ENCODE results near the gene EFL1. TPM values are rescaled to one million over a fixed set of nuclear protein-coding genes. Genes with fewer than 3 reads are reported as not detected.

Gene EFL1
- total RNA-seq, 2 experiments from 2014 or later: 15.8 to 18.6 TPM

- Mint-ChIP-seq H3K4me1 (ENCODE audit: low read depth) (no peaks in the 10 kb centered on the region), H3K9me3 (no peaks in the 10 kb centered on the region), H3K36me3 (ENCODE audit: low read depth) (no peaks in the 10 kb centered on the region), H3K27ac (no peak overlapping the region), H3K4me3 (no peak overlapping the region), H3K27me3 (ENCODE audit: low read depth) (peaks cover 3% of the 10 kb centered on the region)
- CTCF ChIA-PET: interaction anchor here (0.6 kb wide), 1 partner anchor 1251 kb away, joined by 4 read pairs; no protein-coding TSS in a partner anchor
- peak; percentile 11 for DNase-seq
- intact Hi-C loops (cut with micrococcal nuclease): no loop called here
Measured at GRCh38 chr15:82103468-82103867, 159.1 kb downstream of the EFL1 start.

DNA sequence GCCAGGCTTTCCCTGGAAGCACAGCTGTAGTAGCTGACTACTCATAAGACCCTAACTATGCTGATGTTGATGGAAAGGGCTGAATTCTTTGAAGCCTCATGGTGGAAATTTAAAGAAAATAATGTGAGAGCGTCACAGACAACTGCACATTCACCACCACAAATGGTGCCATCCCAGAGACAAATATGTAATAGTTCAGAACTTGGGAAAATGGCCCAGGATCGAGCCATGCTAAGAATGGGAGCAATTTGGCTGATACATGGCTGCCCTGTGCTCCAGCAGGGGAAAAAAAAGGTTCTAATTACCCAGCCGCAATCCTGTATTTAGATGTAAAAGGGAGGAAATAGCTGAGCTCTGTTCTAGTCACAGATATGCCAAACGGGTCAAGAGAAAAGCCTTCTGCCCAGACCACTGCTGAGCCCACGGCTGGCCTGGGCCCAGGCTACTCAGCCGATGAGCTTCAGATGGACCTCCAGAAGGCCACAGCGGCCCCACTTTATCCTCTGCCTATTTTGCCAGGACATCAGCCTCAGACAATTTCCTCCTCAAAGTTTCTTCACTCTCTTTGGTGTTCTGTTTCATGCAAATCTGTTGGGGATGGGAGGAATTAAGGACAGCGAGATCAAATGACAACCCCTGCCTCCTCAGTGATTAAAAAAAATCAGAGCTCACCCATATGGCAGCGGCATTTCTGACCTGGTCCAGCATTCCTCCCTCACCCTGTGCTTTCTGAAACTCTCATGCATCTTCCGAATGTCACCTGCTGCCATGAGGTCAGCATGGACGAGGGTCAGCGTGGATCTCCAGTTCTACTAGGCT, 162.2 kb downstream of the EFL1 start:
- no peak for DNase-seq
- H3K27ac Mint-ChIP-seq: no peak overlapping the region
- H3K9me3 Mint-ChIP-seq: no peaks in the 10 kb centered on the region
- intact Hi-C loops (cut with micrococcal nuclease): no loop called here
- no peak overlapping the region for H3K4me3 Mint-ChIP-seq
- H3K36me3 Mint-ChIP-seq (ENCODE audit: low read depth): no peaks in the 10 kb centered on the region
- CTCF ChIA-PET: no interaction called here
- H3K4me1 Mint-ChIP-seq (ENCODE audit: low read depth): no peaks in the 10 kb centered on the region
- peaks cover 3% of the 10 kb centered on the region for H3K27me3 Mint-ChIP-seq (ENCODE audit: low read depth)

- Mint-ChIP-seq H3K4me3 (no peak overlapping the region), H3K4me1 (ENCODE audit: low read depth) (no peaks in the 10 kb centered on the region), H3K36me3 (ENCODE audit: low read depth) (no peaks in the 10 kb centered on the region), H3K27ac (no peak overlapping the region), H3K27me3 (ENCODE audit: low read depth) (peaks cover 3% of the 10 kb centered on the region), H3K9me3 (no peaks in the 10 kb centered on the region)
- no peak for DNase-seq
- intact Hi-C loops (cut with micrococcal nuclease): no loop called here
- CTCF ChIA-PET: no interaction called here
Measured at GRCh38 chr15:82098674-82099073, 163.9 kb downstream of the EFL1 start.

- H3K36me3 Mint-ChIP-seq (ENCODE audit: low read depth): no peaks in the 10 kb centered on the region
- H3K4me3 Mint-ChIP-seq: no peak overlapping the region
- no peaks in the 10 kb centered on the region for H3K4me1 Mint-ChIP-seq (ENCODE audit: low read depth)
- CTCF ChIA-PET: no interaction called here
- no peaks in the 10 kb centered on the region for H3K27me3 Mint-ChIP-seq (ENCODE audit: low read depth)
- no peak overlapping the region for H3K27ac Mint-ChIP-seq
- DNase-seq: no peak
- intact Hi-C loops (cut with micrococcal nuclease): no loop called here
- no peaks in the 10 kb centered on the region for H3K9me3 Mint-ChIP-seq
Measured at GRCh38 chr15:82095803-82096202, 166.7 kb downstream of the EFL1 start.

DNA sequence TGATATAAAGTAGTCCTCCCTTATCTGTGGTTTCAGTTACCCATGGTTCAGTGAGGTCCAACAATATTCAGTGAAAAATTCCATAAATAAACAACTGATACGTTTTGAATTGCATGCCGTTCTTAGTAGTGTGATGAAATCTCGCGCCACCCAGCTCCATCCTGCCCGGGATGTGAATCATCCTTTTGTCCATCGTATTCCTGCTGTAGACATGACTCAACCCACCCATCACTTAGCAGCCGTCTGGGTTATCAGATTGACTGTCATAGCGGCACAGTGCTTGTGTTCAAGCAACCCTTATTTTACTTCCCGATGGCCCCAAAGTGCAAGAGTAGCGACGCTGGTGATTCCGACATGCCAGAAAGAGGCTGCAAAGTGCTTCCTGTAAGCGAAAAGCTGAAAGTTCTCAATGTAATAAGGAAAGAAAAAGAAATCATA, 168.7 kb downstream of the EFL1 start:
- intact Hi-C loops (cut with micrococcal nuclease): no loop called here
- H3K4me3 Mint-ChIP-seq: no peak overlapping the region

DNA sequence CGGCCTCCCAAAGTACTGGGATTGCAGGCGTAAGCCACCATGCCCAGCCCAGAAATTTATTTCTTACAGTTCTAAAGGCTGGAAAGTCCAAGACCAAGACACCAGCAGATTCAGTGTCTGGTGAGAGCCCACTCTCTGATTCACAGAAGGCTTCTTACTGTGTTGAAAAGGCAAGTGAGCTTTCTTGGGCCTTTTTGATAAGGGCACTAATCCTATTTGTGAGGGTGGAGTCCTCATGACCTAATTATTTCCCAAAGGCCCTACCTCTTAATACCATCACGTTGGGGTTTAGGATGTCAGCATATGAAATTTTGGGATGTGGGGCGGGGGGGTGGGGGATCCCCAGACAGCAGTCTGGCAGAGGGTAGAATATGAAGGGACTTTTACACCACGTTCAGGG, 169.2 kb downstream of the EFL1 start:
- no peak overlapping the region for H3K27ac Mint-ChIP-seq
- intact Hi-C loops (cut with micrococcal nuclease): no loop called here
- H3K36me3 Mint-ChIP-seq (ENCODE audit: low read depth): no peaks in the 10 kb centered on the region
- no peaks in the 10 kb centered on the region for H3K4me1 Mint-ChIP-seq (ENCODE audit: low read depth)
- DNase-seq: no peak
- H3K27me3 Mint-ChIP-seq (ENCODE audit: low read depth): no peaks in the 10 kb centered on the region
- H3K9me3 Mint-ChIP-seq: no peaks in the 10 kb centered on the region
- H3K4me3 Mint-ChIP-seq: no peak overlapping the region
- CTCF ChIA-PET: no interaction called here

More for the DNA sequence above, 168.7 kb downstream of the EFL1 start:
- CTCF ChIA-PET: no interaction called here
- Mint-ChIP-seq H3K9me3 (no peaks in the 10 kb centered on the region), H3K27me3 (ENCODE audit: low read depth) (no peaks in the 10 kb centered on the region), H3K36me3 (ENCODE audit: low read depth) (no peaks in the 10 kb centered on the region), H3K4me1 (ENCODE audit: low read depth) (no peaks in the 10 kb centered on the region), H3K27ac (no peak overlapping the region)
- DNase-seq: no peak

DNA sequence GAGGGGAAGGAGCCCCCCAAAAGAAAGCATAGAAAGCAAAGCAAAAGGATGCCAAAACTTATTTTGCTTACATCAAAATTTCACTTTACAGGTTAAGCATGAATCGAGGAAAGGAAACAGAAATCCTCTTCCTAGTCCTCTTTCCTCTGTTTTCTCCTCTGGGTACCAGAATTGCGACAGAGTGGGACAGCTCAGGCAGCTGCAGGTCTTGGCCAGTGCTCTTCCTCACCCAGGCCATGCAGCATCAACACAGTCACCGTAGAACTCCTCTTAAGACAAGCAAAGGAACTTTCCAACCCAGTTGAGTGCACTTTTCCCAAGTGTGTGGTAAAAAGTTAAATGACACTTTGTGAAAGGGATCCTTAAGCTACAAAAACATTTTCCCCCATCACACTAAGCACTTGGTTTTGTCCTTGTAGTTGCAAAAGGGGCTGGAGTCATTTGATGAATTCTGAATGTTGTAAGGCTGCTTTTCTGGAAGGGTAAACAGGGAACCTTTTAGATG, 170.8 kb downstream of the EFL1 start:
- Mint-ChIP-seq H3K4me3 (no peak overlapping the region), H3K4me1 (ENCODE audit: low read depth) (no peaks in the 10 kb centered on the region), H3K27me3 (ENCODE audit: low read depth) (peaks cover 2% of the 10 kb centered on the region), H3K9me3 (no peaks in the 10 kb centered on the region), H3K27ac (no peak overlapping the region), H3K36me3 (ENCODE audit: low read depth) (no peaks in the 10 kb centered on the region)
- no peak for DNase-seq
- CTCF ChIA-PET: no interaction called here
- intact Hi-C loops (cut with micrococcal nuclease): no loop called here

DNA sequence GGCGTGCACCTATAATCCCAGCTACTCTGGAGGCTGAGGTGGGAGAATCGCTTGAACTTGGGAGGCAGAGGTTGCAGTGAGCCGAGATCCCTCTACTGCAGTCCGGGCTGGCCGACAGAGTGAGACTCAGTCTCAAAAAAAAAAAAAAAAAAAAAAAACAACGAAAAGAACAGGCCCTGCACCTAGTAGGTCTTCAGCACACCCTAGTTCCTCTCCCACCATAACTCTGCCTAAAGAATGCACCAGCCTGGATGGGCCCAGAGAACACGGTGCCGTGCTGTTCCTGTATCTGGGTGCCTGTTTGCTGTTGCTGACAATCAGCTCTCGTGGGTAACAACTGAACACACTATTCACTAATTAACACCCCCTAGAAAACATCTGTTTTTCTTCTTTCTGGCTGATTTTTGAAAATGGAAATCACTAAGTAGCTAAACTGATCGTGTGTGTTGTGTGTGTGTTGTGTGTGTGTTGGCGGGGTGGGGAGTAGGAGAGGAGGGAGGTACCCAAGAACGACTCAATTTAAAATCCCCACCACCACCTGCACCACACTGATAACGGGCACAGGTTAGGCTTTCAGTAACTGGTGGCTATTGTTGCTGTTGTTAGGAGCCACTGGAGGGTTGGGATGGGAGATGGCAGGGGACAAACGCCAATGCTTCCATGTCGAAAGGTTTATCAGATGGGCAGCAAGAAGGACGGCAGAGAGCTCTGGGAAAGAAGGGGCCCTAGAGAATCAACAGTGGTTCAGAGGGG, 176.1 kb downstream of the EFL1 start:
- no peaks in the 10 kb centered on the region for H3K4me1 Mint-ChIP-seq (ENCODE audit: low read depth)
- no peaks in the 10 kb centered on the region for H3K9me3 Mint-ChIP-seq
- no peaks in the 10 kb centered on the region for H3K36me3 Mint-ChIP-seq (ENCODE audit: low read depth)
- CTCF ChIA-PET: no interaction called here
- no peak overlapping the region for H3K4me3 Mint-ChIP-seq
- intact Hi-C loops (cut with micrococcal nuclease): no loop called here
- peaks cover 5% of the 10 kb centered on the region for H3K27me3 Mint-ChIP-seq (ENCODE audit: low read depth)
- no peak for DNase-seq
- no peak overlapping the region for H3K27ac Mint-ChIP-seq

DNA sequence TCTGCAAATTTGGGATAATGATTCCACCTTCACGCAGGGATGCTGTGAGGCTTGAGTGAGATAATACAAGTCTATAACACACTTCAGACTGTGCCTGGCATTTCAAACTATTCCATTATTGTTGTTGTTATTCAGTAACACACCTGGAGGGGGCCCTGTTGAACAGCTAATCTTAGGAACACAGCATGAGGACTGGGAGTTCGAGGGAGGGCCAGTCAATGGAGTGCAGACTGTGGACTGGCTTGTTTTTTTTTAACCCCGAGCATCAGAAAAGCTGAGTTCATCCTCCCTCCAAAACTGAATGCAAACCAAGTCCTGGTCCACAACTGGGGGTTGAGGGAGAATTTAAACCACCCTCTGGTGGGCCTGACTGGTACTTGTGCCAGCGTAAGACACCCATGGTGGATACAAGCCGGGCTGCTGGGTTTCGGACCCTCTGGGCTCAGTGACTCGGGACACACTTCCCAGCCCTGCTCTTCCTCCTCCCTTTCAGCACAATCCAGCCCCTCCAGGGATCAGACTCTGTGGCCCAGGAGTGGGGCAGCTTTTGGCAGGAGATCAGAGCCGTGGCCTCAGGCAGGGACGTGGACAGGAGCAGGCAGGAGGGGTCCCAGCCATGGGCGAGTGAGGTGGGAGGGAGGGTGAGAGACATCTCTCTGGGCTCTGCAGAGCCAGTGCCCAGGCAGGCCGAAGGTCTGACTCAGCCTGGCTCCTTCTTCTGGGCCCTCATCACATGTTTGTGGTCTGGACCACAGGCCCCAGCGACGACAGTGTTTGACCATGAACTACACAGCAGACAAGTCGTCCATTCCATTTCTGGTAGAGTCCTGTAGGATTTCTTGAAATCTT, 180.4 kb downstream of the EFL1 start:
- Mint-ChIP-seq H3K27me3 (ENCODE audit: low read depth) (peaks cover 13% of the 10 kb centered on the region), H3K4me1 (ENCODE audit: low read depth) (no peaks in the 10 kb centered on the region), H3K4me3 (no peak overlapping the region), H3K36me3 (ENCODE audit: low read depth) (no peaks in the 10 kb centered on the region), H3K27ac (no peak overlapping the region), H3K9me3 (no peaks in the 10 kb centered on the region)
- CTCF ChIA-PET: no interaction called here
- DNase-seq: no peak
- intact Hi-C loops (cut with micrococcal nuclease): no loop called here

DNA sequence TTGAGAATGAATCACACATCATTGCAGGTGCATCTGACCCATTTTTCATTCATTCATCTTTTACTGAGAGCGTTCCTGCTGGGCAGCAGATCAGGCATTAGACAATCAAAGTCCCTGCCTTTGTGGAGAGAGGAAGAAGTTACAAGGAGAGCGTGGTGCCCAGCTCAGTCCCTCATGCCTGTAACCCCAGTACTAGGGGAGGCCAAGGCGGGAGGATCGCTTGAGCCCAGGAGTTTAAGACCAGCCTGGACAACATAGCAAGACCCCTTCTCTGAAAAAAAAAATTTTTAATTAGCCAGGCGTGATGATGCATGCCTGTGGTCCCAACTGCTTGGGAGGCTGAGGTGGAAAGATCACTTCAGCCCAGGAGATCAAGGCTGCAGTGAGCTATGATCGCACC, 181.8 kb downstream of the EFL1 start:
- CTCF ChIA-PET: no interaction called here
- Mint-ChIP-seq H3K4me3 (no peak overlapping the region), H3K27ac (no peak overlapping the region), H3K27me3 (ENCODE audit: low read depth) (peaks cover 12% of the 10 kb centered on the region), H3K9me3 (no peaks in the 10 kb centered on the region), H3K36me3 (ENCODE audit: low read depth) (no peaks in the 10 kb centered on the region), H3K4me1 (ENCODE audit: low read depth) (no peaks in the 10 kb centered on the region)
- intact Hi-C loops (cut with micrococcal nuclease): no loop called here
- no peak for DNase-seq
